Stomach smooth muscle (tissue), 2 donors: ENCODE measurements around the gene ERGIC1.

ENCODE experiments used
- H3K27ac ChIP-seq: one replicate; pipeline ENCODE4 v1.7.0; 2013; ENCODE audit warnings: mild to moderate bottlenecking, low read length, inconsistent platforms
- H3K27me3 ChIP-seq, 2 donors: one replicate each; pipeline ENCODE4 v1.7.0; 2013; ENCODE audit warnings: low read length in 2 of 2; ENCODE audit not compliant: insufficient read depth in 2 of 2, control insufficient read depth in 1 of 2
- H3K36me3 ChIP-seq, 2 donors: one replicate each; pipeline ENCODE4 v1.7.0; 2013; ENCODE audit warnings: low read length in 2 of 2; ENCODE audit not compliant: control insufficient read depth in 2 of 2, insufficient read depth in 2 of 2
- H3K4me1 ChIP-seq: one replicate; pipeline ENCODE4 v1.7.0; 2013; ENCODE audit warnings: low read length; ENCODE audit not compliant: control insufficient read depth, insufficient read depth
- H3K4me3 ChIP-seq, 2 donors: one replicate each; pipeline ENCODE4 v1.7.0; 2013; ENCODE audit warnings: low read length in 2 of 2
- H3K9ac ChIP-seq, 2 donors: one replicate each; pipeline ENCODE4 v1.7.0; 2013; ENCODE audit warnings: low read length in 2 of 2, mild to moderate bottlenecking in 1 of 2
- H3K9me3 ChIP-seq, 2 donors: one replicate each; pipeline ENCODE4 v1.7.0; 2013; ENCODE audit warnings: low read length in 2 of 2; ENCODE audit not compliant: control insufficient read depth in 2 of 2
- donor health status: healthy.
- donor health status: Pancreatic carcinoma.

Gene ERGIC1

GRCh38 chr5:172832383-172833315 lies 1.4 kb upstream of the ERGIC1 start:
- no peaks in the 10 kb centered on the region for H3K9me3 ChIP-seq
- peaks cover 29% of the 10 kb centered on the region for H3K4me1 ChIP-seq
- no peak overlapping the region for H3K4me3 ChIP-seq
- no peak overlapping the region for H3K9ac ChIP-seq
- H3K27me3 ChIP-seq = no peaks in the 10 kb centered on the region
- peak overlapping the region; percentile 74 for H3K27ac ChIP-seq
- H3K36me3 ChIP-seq = peaks cover 0 to 5% of the 10 kb centered on the region in 2 donors

- H3K9me3 ChIP-seq = no peaks in the 10 kb centered on the region
- no peaks in the 10 kb centered on the region for H3K27me3 ChIP-seq
- H3K9ac ChIP-seq = peak overlapping the region in 1 of 2 donors; percentile 29
- H3K4me3 ChIP-seq = peak overlapping the region in 1 of 2 donors; percentile 86
- H3K4me1 ChIP-seq = peaks cover 32% of the 10 kb centered on the region
- H3K36me3 ChIP-seq = peaks cover 0 to 7% of the 10 kb centered on the region in 2 donors
- H3K27ac ChIP-seq = peak overlapping the region; percentile 74
Measured at GRCh38 chr5:172833372-172833685, 722 bp upstream of the ERGIC1 start.

- H3K36me3 ChIP-seq = peaks cover 0 to 7% of the 10 kb centered on the region in 2 donors
- peak overlapping the region; percentile 80 to 89 for H3K9ac ChIP-seq
- peak overlapping the region; percentile 86 to 87 for H3K4me3 ChIP-seq
- H3K4me1 ChIP-seq = peaks cover 34% of the 10 kb centered on the region
- no peaks in the 10 kb centered on the region for H3K27me3 ChIP-seq
- peak overlapping the region; percentile 74 for H3K27ac ChIP-seq
- H3K9me3 ChIP-seq = no peaks in the 10 kb centered on the region
Measured at GRCh38 chr5:172834415-172835289, 601 bp downstream of the ERGIC1 start.

GRCh38 chr5:172835290-172835993 lies 1.4 kb downstream of the ERGIC1 start:
- H3K27me3 ChIP-seq = no peaks in the 10 kb centered on the region
- H3K36me3 ChIP-seq = peaks cover 0 to 7% of the 10 kb centered on the region in 2 donors
- no peaks in the 10 kb centered on the region for H3K9me3 ChIP-seq
- H3K27ac ChIP-seq = peak overlapping the region; percentile 74
- H3K4me3 ChIP-seq = peak overlapping the region; percentile 86 to 87
- H3K9ac ChIP-seq = peak overlapping the region; percentile 80 to 89
- H3K4me1 ChIP-seq = peaks cover 42% of the 10 kb centered on the region

- H3K4me3 ChIP-seq = peak overlapping the region in 1 of 2 donors; percentile 86
- peaks cover 47% of the 10 kb centered on the region for H3K4me1 ChIP-seq
- H3K36me3 ChIP-seq = peaks cover 0 to 7% of the 10 kb centered on the region in 2 donors
- peak overlapping the region; percentile 74 for H3K27ac ChIP-seq
- H3K9me3 ChIP-seq = no peaks in the 10 kb centered on the region
- no peaks in the 10 kb centered on the region for H3K27me3 ChIP-seq
- H3K9ac ChIP-seq = peak overlapping the region in 1 of 2 donors; percentile 89
Measured at GRCh38 chr5:172835994-172836356, 1.9 kb downstream of the ERGIC1 start.

GRCh38 chr5:172837640-172838039 lies 3.6 kb downstream of the ERGIC1 start:
- H3K4me3 ChIP-seq = no peak overlapping the region

GRCh38 chr5:172838151-172838875 lies 4.3 kb downstream of the ERGIC1 start:
- peaks cover 51% of the 10 kb centered on the region for H3K4me1 ChIP-seq
- no peaks in the 10 kb centered on the region for H3K9me3 ChIP-seq
- no peak overlapping the region for H3K9ac ChIP-seq
- no peak overlapping the region for H3K4me3 ChIP-seq
- no peak overlapping the region for H3K27ac ChIP-seq
- no peaks in the 10 kb centered on the region for H3K27me3 ChIP-seq
- H3K36me3 ChIP-seq = peaks cover 0 to 7% of the 10 kb centered on the region in 2 donors

More at GRCh38 chr5:172837640-172838039, 3.6 kb downstream of the ERGIC1 start:
- peaks cover 53% of the 10 kb centered on the region for H3K4me1 ChIP-seq
- H3K9ac ChIP-seq = peak overlapping the region in 1 of 2 donors; percentile 55
- H3K36me3 ChIP-seq = peaks cover 0 to 7% of the 10 kb centered on the region in 2 donors
- H3K27me3 ChIP-seq = no peaks in the 10 kb centered on the region
- no peaks in the 10 kb centered on the region for H3K9me3 ChIP-seq
- peak overlapping the region; percentile 37 for H3K27ac ChIP-seq

GRCh38 chr5:172839669-172840431 lies 5.8 kb downstream of the ERGIC1 start:
- Histone ChIP-seq H3K9ac (peak overlapping the region; percentile 27 to 58), H3K27me3 (no peaks in the 10 kb centered on the region), H3K27ac (peak overlapping the region; percentile 78), H3K4me3 (peak overlapping the region in 1 of 2 donors; percentile 44), H3K4me1 (peaks cover 45% of the 10 kb centered on the region), H3K9me3 (no peaks in the 10 kb centered on the region), H3K36me3 (peaks cover 0 to 8% of the 10 kb centered on the region in 2 donors)

GRCh38 chr5:172840432-172841154 lies 6.5 kb downstream of the ERGIC1 start:
- Histone ChIP-seq H3K27me3 (no peaks in the 10 kb centered on the region), H3K36me3 (peaks cover 0 to 8% of the 10 kb centered on the region in 2 donors), H3K27ac (peak overlapping the region; percentile 78), H3K9me3 (no peaks in the 10 kb centered on the region), H3K4me1 (peaks cover 41% of the 10 kb centered on the region), H3K4me3 (peak overlapping the region in 1 of 2 donors; percentile 44), H3K9ac (peak overlapping the region; percentile 27 to 58)
